Kidney epithelial cell (primary cell): ENCODE results near the gene KLHL29. TPM values are rescaled to one million over a fixed set of nuclear protein-coding genes. Genes with fewer than 3 reads are reported as not detected.

Experiments
- DNase-seq: peaks from one replicate; pipeline ENCODE4 v3.0.0-alpha.2; 2010; ENCODE audit warnings: low read depth
- H3K27me3 ChIP-seq: 2 replicates; pipeline ENCODE4 v1.6.0; 2011; ENCODE audit warnings: low read length; ENCODE audit not compliant: control insufficient read depth, insufficient read depth
- H3K36me3 ChIP-seq: 2 replicates; pipeline ENCODE4 v1.5.1; 2011; ENCODE audit warnings: low read length; ENCODE audit not compliant: control insufficient read depth, insufficient read depth
- H3K4me3 ChIP-seq: 2 replicates; pipeline ENCODE4 v1.5.1; 2011; ENCODE audit warnings: low read depth, mild to moderate bottlenecking, control low read depth, low read length
- CTCF ChIP-seq: IDR thresholded peaks from 2 replicates; pipeline ENCODE4 v1.5.1; 2011; ENCODE audit warnings: mild to moderate bottlenecking, moderate library complexity, low read length, control low read depth, inconsistent platforms; ENCODE audit not compliant: insufficient read depth, poor library complexity, severe bottlenecking
- total RNA-seq: library from RNA; depleted of rRNA; stranded (reverse); fragments of >200 nt; gene quantifications from 2 replicates; pipeline ENCODE4 v1.2.3, GENCODE V29; 2015

The KLHL29 gene
- total RNA-seq, 1 donor from 2014 or later: 12.4 TPM

DNA sequence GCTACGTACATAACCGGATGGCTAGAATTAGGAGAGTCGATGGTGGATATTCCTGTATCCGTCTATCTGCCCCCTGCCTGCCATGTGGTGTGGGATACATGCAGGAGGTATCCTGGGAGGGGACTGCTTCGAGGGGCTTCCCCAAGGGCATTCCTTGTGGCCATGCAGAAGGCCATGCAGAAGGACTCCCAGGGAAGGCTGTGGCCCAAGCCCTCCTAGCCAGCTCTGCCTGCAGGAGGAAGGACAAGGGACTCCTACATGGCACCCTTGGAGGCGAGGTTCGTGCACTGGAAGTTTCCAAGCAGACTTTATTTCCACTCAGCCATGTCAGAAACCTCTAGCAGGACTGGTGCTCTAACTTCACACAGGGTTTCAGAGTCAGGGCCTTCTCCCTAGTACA is 136.1 kb downstream of the KLHL29 start:
- DNase-seq: no peak
- no peaks in the 10 kb centered on the region for H3K36me3 ChIP-seq
- no peak for TF ChIP-seq CTCF

DNA sequence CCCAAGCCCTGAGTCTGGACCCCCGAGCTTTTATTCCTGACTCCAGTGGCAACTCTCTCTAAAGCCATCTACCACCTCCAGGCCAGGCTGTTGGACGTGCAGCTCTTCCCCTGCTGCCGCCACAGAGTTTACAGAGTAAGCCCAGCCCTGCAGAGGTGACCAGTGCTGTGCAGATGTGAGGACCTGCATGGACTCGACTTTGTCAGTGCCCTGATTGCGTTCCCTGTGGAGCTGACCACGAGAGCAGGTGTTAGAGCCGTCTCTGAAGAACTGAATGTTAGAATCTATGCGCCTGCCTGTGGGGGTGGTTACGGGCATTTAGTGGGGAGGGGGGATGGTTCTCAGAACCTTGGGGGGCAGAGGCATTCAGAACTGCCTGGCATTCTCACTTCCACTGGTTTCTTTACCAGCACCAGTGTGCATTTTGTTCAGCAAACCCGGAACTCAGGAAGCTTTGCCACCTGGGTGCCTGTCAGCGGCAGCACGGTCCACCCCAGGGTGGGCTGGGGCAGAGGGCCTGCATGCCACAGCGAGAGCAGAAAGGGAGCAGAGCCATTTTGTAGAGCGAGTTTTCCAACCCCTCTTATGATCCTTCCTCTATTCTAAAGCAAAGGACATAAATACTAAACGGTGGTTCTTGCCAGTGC is 137.9 kb downstream of the KLHL29 start:
- Histone ChIP-seq H3K36me3 (no peaks in the 10 kb centered on the region), H3K4me3 (no peak overlapping the region), H3K27me3 (no peaks in the 10 kb centered on the region)
- no peak for DNase-seq
- TF ChIP-seq CTCF: no peak

More for the DNA sequence above, 136.1 kb downstream of the KLHL29 start:
- H3K27me3 ChIP-seq: no peaks in the 10 kb centered on the region
- no peak overlapping the region for H3K4me3 ChIP-seq

DNA sequence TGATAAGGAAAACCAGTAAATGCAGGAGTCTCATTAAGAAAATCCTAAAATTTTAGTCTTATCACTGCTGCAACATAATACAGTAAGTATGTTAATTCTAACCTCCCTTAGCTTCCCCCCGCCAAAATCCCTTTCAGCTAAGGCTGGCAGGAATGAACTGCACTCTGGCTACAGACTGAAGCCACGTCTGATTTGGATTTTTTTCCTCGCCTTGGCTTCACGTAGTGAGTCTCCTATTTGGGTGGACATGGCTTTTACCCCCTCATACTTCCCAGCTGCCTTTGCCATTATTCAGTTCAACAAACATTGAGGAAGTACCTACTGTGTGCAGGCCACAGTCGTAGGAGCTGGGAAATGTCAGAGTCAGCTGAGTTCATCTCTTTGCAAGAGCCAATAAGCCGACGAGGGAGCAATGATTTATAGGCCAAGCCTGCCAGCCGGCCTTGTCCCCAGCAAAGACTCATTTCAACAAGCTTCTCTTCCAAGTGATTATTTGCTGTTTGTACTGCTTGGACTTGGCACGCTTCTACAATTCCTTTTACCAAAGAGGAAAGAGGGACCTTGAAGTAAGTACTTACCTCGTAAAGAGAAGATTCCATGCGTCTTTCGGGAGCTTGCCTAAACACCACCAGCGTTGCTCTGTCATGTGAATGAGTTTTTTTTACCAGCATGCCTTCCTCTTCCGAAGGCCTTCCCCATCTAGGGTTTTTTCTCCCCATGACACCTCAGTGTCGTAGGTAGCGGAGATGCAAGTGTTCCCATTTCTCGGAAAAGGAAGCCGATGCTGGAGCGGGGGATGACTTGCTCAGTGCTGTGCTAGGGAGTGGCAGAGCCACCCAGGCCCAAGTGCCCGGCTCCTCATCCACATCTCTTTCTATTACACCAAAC is 138.6 kb downstream of the KLHL29 start:
- Histone ChIP-seq H3K36me3 (no peaks in the 10 kb centered on the region), H3K4me3 (no peak overlapping the region), H3K27me3 (no peaks in the 10 kb centered on the region)
- TF ChIP-seq CTCF: no peak
- DNase-seq: no peak

- peak; percentile 41 for DNase-seq
- no peaks in the 10 kb centered on the region for H3K36me3 ChIP-seq
- H3K4me3 ChIP-seq: no peak overlapping the region
- TF ChIP-seq CTCF: no peak
- H3K27me3 ChIP-seq: no peaks in the 10 kb centered on the region
These were observed 139.3 kb downstream of the KLHL29 start for GRCh38 chr2:23524261-23524706.

DNA sequence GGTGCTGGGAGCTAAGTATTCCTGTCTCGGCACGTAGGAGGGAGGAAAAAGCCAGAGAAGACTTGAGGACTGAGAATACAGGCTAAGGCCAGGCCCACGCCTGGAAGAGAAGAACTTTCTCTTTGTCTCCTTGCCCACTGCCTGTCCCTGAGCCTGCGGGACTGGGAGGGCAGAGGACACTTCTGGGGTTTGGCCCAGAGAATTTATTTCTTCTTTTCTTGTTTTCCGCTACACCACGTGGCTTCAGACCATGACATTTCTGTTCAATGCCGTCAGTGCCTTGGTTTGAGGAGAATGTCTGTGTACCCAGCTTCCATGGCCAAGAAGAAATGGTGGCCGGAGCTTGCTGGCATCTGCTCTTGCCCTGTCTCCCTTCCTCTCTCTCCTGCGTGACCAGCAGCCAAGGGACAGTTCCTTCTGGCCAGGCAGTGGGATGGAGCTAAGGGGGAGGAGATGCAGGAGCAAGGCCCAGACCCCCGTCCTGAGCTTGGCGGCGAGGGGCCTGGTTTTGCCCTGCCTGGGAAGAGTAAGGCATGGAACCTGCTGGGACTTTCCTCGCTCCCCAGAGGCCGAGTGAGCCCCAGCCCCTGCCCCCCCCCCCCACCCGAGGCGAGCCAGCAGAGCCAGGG is 140.3 kb downstream of the KLHL29 start:
- no peak for DNase-seq
- Histone ChIP-seq H3K4me3 (no peak overlapping the region), H3K27me3 (no peaks in the 10 kb centered on the region), H3K36me3 (no peaks in the 10 kb centered on the region)
- TF ChIP-seq CTCF: no peak
